OCI-LY1 (cell line): ENCODE data around the gene PTPRE.
A peak's percentile ranks its signal among the peaks of the same experiment; 100 is the strongest.

Source experiments
- CTCF ChIP-seq: fragments of 200-600 bp; sonication (generic), shearing (Covaris generic); IDR thresholded peaks from 2 replicates; pipeline ENCODE4 v1.5.1; 2017; ENCODE audit warnings: mild to moderate bottlenecking, antibody characterized with exemption, low read length, moderate library complexity, mixed read lengths
- EZH2 ChIP-seq: fragments of 200-600 bp; sonication (generic), shearing (Covaris generic); IDR thresholded peaks from 2 replicates; pipeline ENCODE4 v1.8.0; 2017; ENCODE audit warnings: borderline replicate concordance, mixed run types, mild to moderate bottlenecking, antibody characterized with exemption, low read length, moderate library complexity, mixed read lengths

GRCh38 chr10:128069351-128070051, 162.6 kb downstream of the PTPRE start:
- TF ChIP-seq CTCF (peak; percentile 82), EZH2 (no peak)
